ENCODE data around the gene ZFR.
"Not testable (repeated sequence)": the region's sequence is repeated elsewhere in the genome, so short reads cannot be mapped to it uniquely, and the experiment has no call there.

The ZFR gene

GRCh38 chr5:32449262-32449661, 4.7 kb upstream of the ZFR start:
- no peak for DNase-seq

- DNase-seq = no peak
Measured at GRCh38 chr5:32446630-32447029, 2.1 kb upstream of the ZFR start.

GRCh38 chr5:32445831-32446614, 1.5 kb upstream of the ZFR start:
- DNase-seq = no peak

- DNase-seq = no peak
Measured at GRCh38 chr5:32445287-32445758, 783 bp upstream of the ZFR start.

- peak; percentile 33 for DNase-seq
Measured at GRCh38 chr5:32443541-32444430, 754 bp downstream of the ZFR start.

- no peak for DNase-seq
Measured at GRCh38 chr5:32443145-32443540, 1.4 kb downstream of the ZFR start.

- DNase-seq = no peak
Measured at GRCh38 chr5:32439086-32439642, 5.4 kb downstream of the ZFR start.

- DNase-seq = no peak
Measured at GRCh38 chr5:32436553-32437242, 7.8 kb downstream of the ZFR start.

GRCh38 chr5:32435383-32435782, 9.2 kb downstream of the ZFR start:
- no peak for DNase-seq

- no peak for DNase-seq
Measured at GRCh38 chr5:32434221-32434620, 10.3 kb downstream of the ZFR start.

- no peak for DNase-seq
Measured at GRCh38 chr5:32432633-32433032, 11.9 kb downstream of the ZFR start.

GRCh38 chr5:32430825-32431224, 13.7 kb downstream of the ZFR start:
- DNase-seq = not testable (repeated sequence)

GRCh38 chr5:32428426-32428825, 16.1 kb downstream of the ZFR start:
- DNase-seq = no peak

GRCh38 chr5:32426440-32427151, 17.9 kb downstream of the ZFR start:
- DNase-seq = no peak

- no peak for DNase-seq
Measured at GRCh38 chr5:32422697-32423096, 21.8 kb downstream of the ZFR start.

- DNase-seq = no peak
Measured at GRCh38 chr5:32421075-32421474, 23.5 kb downstream of the ZFR start.

- no peak for DNase-seq
Measured at GRCh38 chr5:32420506-32420905, 24.0 kb downstream of the ZFR start.

GRCh38 chr5:32419791-32420190, 24.7 kb downstream of the ZFR start:
- DNase-seq = no peak

- no peak for DNase-seq
Measured at GRCh38 chr5:32413466-32414263, 30.9 kb downstream of the ZFR start.

GRCh38 chr5:32410630-32411029, 33.9 kb downstream of the ZFR start:
- no peak for DNase-seq

GRCh38 chr5:32406650-32407049, 37.9 kb downstream of the ZFR start:
- DNase-seq = no peak
